Measurements from ENCODE around the gene RTN4.
"Not testable (repeated sequence)": the region's sequence is repeated elsewhere in the genome, so short reads cannot be mapped to it uniquely, and the experiment has no call there.

RTN4 gene

GRCh38 chr2:55006306-55006705, 43.9 kb downstream of the RTN4 start:
- no peak for DNase-seq (ENCODE audit: low read depth)

GRCh38 chr2:55003706-55004639, 46.3 kb downstream of the RTN4 start:
- DNase-seq (ENCODE audit: low read depth), result no peak

GRCh38 chr2:55001716-55002115, 48.5 kb downstream of the RTN4 start:
- peak; percentile 52 for DNase-seq (ENCODE audit: low read depth)

GRCh38 chr2:55000341-55000740, 49.9 kb downstream of the RTN4 start:
- DNase-seq (ENCODE audit: low read depth), result no peak

- DNase-seq (ENCODE audit: low read depth), result peak; percentile 90
Measured at GRCh38 chr2:54999182-54999581, 51.1 kb downstream of the RTN4 start.

GRCh38 chr2:54997826-54998225, 52.4 kb downstream of the RTN4 start:
- DNase-seq (ENCODE audit: low read depth), result no peak

GRCh38 chr2:54995553-54995952, 54.7 kb downstream of the RTN4 start:
- DNase-seq (ENCODE audit: low read depth), result no peak

- not testable (repeated sequence) for DNase-seq (ENCODE audit: low read depth)
Measured at GRCh38 chr2:54990694-54991093, 59.6 kb downstream of the RTN4 start.

GRCh38 chr2:54988612-54989011, 61.6 kb downstream of the RTN4 start:
- DNase-seq (ENCODE audit: low read depth), result no peak

GRCh38 chr2:54986264-54986663, 64.0 kb downstream of the RTN4 start:
- peak; percentile 19 for DNase-seq (ENCODE audit: low read depth)

- DNase-seq (ENCODE audit: low read depth), result peak; percentile 29
Measured at GRCh38 chr2:54984476-54984875, 65.8 kb downstream of the RTN4 start.

- peak; percentile 60 for DNase-seq (ENCODE audit: low read depth)
Measured at GRCh38 chr2:54983345-54984220, 66.7 kb downstream of the RTN4 start.

- no peak for DNase-seq (ENCODE audit: low read depth)
Measured at GRCh38 chr2:54981385-54981784, 68.9 kb downstream of the RTN4 start.

GRCh38 chr2:54979321-54980044, 70.8 kb downstream of the RTN4 start:
- DNase-seq (ENCODE audit: low read depth), result peak; percentile 21

GRCh38 chr2:54977149-54977548, 73.1 kb downstream of the RTN4 start:
- no peak for DNase-seq (ENCODE audit: low read depth)

- DNase-seq (ENCODE audit: low read depth), result peak; percentile 34
Measured at GRCh38 chr2:54975598-54976492, 74.4 kb downstream of the RTN4 start.

GRCh38 chr2:54975175-54975574, 75.1 kb downstream of the RTN4 start:
- DNase-seq (ENCODE audit: low read depth), result no peak

GRCh38 chr2:54969940-54970338, 80.3 kb downstream of the RTN4 start:
- DNase-seq (ENCODE audit: low read depth), result no peak

- DNase-seq (ENCODE audit: low read depth), result no peak
Measured at GRCh38 chr2:54969295-54969939, 80.8 kb downstream of the RTN4 start.

- peak; percentile 29 for DNase-seq (ENCODE audit: low read depth)
Measured at GRCh38 chr2:54968561-54969218, 81.6 kb downstream of the RTN4 start.

All from EH (cell line).